Panc1 (cell line): Measurements from ENCODE around the gene AFF2. TPM values are rescaled to one million over a fixed set of nuclear protein-coding genes. Genes with fewer than 3 reads are reported as not detected.
"Not testable (repeated sequence)": the region's sequence is repeated elsewhere in the genome, so short reads cannot be mapped to it uniquely, and the experiment has no call there.

Source experiments
- ATAC-seq: fragments of 200-7000 bp; cut with Tn5 transposase; 2 replicates; pipeline ENCODE4 v1.9.1; 2020; ENCODE audit warnings: mild to moderate bottlenecking, moderate library complexity
- BruUV-seq: library from RNA; stranded (reverse); fragments of 400-500 nt; replicated peaks from 2 replicates; lab custom pipeline; 2021; lab: Mats Ljungman, UMichigan
- CTCF ChIA-PET: fragments of 300-600 bp; sonication (Branson Sonifier 250); formaldehyde crosslinking; loops from one replicate; lab custom pipeline; 2022; ENCODE audit warnings: antibody characterized with exemption; lab: Charles Lee
- POLR2A ChIA-PET: fragments of 300-600 bp; sonication (Branson Sonifier 250); formaldehyde crosslinking; loops from one replicate; lab custom pipeline; 2022; ENCODE audit warnings: antibody characterized with exemption; lab: Charles Lee
- DNase-seq: peaks from one replicate; pipeline ENCODE4 v3.0.0-alpha.2; 2010; ENCODE audit warnings: low read depth, low spot score
- H3K27ac ChIP-seq: 2 replicates; pipeline ENCODE4 v1.5.1; 2011; ENCODE audit warnings: mild to moderate bottlenecking, low read length, inconsistent platforms
- H3K27me3 ChIP-seq: fragments of 200-500 bp; sonication (Bioruptor generic); 2 replicates; pipeline ENCODE4 v1.6.0; 2014; ENCODE audit warnings: low read length, inconsistent platforms; ENCODE audit not compliant: control insufficient read depth, insufficient read depth
- H3K36me3 ChIP-seq: fragments of 200-500 bp; sonication (Bioruptor generic); 2 replicates; pipeline ENCODE4 v1.5.1; 2014; ENCODE audit warnings: inconsistent platforms, mild to moderate bottlenecking, low read length, moderate library complexity; ENCODE audit not compliant: control insufficient read depth, insufficient read depth
- H3K4me1 ChIP-seq: 2 replicates; pipeline ENCODE4 v1.5.1; 2011; ENCODE audit warnings: inconsistent platforms, mild to moderate bottlenecking, low read length, moderate library complexity; ENCODE audit not compliant: control insufficient read depth, insufficient read depth
- H3K4me3 ChIP-seq, 2 experiments: 2 replicates each; pipeline ENCODE4 v1.5.1; 2011 to 2012; ENCODE audit warnings: low read depth in 2 of 2, low read length in 2 of 2, mild to moderate bottlenecking in 2 of 2, inconsistent platforms in 1 of 2, moderate library complexity in 1 of 2
- H3K9me3 ChIP-seq: fragments of 200-500 bp; sonication (Bioruptor generic); 2 replicates; pipeline ENCODE4 v1.5.1; 2014; ENCODE audit warnings: low read depth, mild to moderate bottlenecking, inconsistent platforms, low read length, moderate library complexity; ENCODE audit not compliant: control insufficient read depth, insufficient read depth
- CTCF ChIP-seq: fragments of 450-650 bp; IDR thresholded peaks from 2 replicates; pipeline ENCODE4 v1.5.1; 2017; ENCODE audit warnings: mild to moderate bottlenecking
- POLR2AphosphoS5 ChIP-seq: IDR thresholded peaks from 2 replicates; pipeline ENCODE4 v1.6.1; 2012; ENCODE audit warnings: mild to moderate bottlenecking, low read depth, low read length, moderate library complexity
- REST ChIP-seq, 2 experiments: IDR thresholded peaks; 2 replicates each; pipeline ENCODE4 v1.6.1; 2011 to 2012; ENCODE audit warnings: low read depth in 2 of 2, control low read depth in 1 of 2, low read length in 1 of 2, mild to moderate bottlenecking in 1 of 2, moderate library complexity in 1 of 2; ENCODE audit not compliant: insufficient read depth in 1 of 2
- SIN3A ChIP-seq: IDR thresholded peaks from 2 replicates; pipeline ENCODE4 v1.6.1; 2012; ENCODE audit warnings: low read depth, mild to moderate bottlenecking, low read length, moderate library complexity, borderline replicate concordance; ENCODE audit not compliant: insufficient read depth
- TCF7L2 ChIP-seq: IDR thresholded peaks from 2 replicates; pipeline ENCODE4 v1.6.1; 2011; ENCODE audit warnings: mild to moderate bottlenecking, low read depth, low read length, inconsistent platforms
- in situ Hi-C: cut with HindIII; loops from 2 replicates; pipeline ENCODE4 v1.10.0; 2016; ENCODE audit warnings: low sequenced_read_pairs, low pct_unique_long_range_greater_than_20kb
- intact Hi-C: fragments of 100-400 bp; cut with micrococcal nuclease; formaldehyde crosslinking; loops from one replicate; pipeline ENCODE4 v1.10.0; 2022; ENCODE audit not compliant: unreplicated experiment
- total RNA-seq: library from RNA; stranded (reverse); gene quantifications from one replicate; pipeline ENCODE4 v1.2.1, GENCODE V29; 2021; ENCODE audit not compliant: unreplicated experiment

Gene AFF2
- total RNA-seq, 1 experiment from 2014 or later: 0.05 TPM

GRCh38 chrX:148905400-148905799 is 405.0 kb downstream of the AFF2 start:
- intact Hi-C loops: no loop called here
- in situ Hi-C loops: no loop called here
- no peaks in the 10 kb centered on the region for H3K9me3 ChIP-seq
- CTCF ChIA-PET: no interaction called here
- ATAC-seq: no peak
- H3K4me3 ChIP-seq: no peak overlapping the region
- H3K27me3 ChIP-seq: no peaks in the 10 kb centered on the region
- no peaks in the 10 kb centered on the region for H3K36me3 ChIP-seq
- DNase-seq: no peak
- H3K4me1 ChIP-seq: no peaks in the 10 kb centered on the region
- no peak for TF ChIP-seq SIN3A
- no peak for TF ChIP-seq TCF7L2
- TF ChIP-seq POLR2AphosphoS5: no peak
- no peak for TF ChIP-seq REST (IDR thresholded peaks at IDR 0.05; ENCODE audit: insufficient read depth in 1 of 2, low read depth in 2 of 2, low read length in 1 of 2)
- no peak for TF ChIP-seq CTCF
- POLR2A ChIA-PET: no interaction called here
- no peak overlapping the region for H3K27ac ChIP-seq
- no TSS peak for BruUV-seq

GRCh38 chrX:148906628-148907027 is 406.2 kb downstream of the AFF2 start:
- ATAC-seq, intact Hi-C loops, BruUV-seq, H3K4me1 ChIP-seq, H3K9me3 ChIP-seq, CTCF ChIA-PET, H3K27ac ChIP-seq, POLR2A ChIA-PET, in situ Hi-C loops, H3K27me3 ChIP-seq, H3K4me3 ChIP-seq, H3K36me3 ChIP-seq, DNase-seq: not testable (repeated sequence)

GRCh38 chrX:148909758-148910157 is 409.3 kb downstream of the AFF2 start:
- Histone ChIP-seq H3K4me3 (no peak overlapping the region), H3K27ac (no peak overlapping the region), H3K27me3 (no peaks in the 10 kb centered on the region), H3K9me3 (no peaks in the 10 kb centered on the region), H3K4me1 (no peaks in the 10 kb centered on the region), H3K36me3 (no peaks in the 10 kb centered on the region)
- no TSS peak for BruUV-seq
- in situ Hi-C loops (no loop called here), intact Hi-C loops (no loop called here)
- TF ChIP-seq SIN3A (no peak), CTCF (no peak)
- DNase-seq: no peak
- CTCF ChIA-PET: no interaction called here
- no peak for ATAC-seq
- POLR2A ChIA-PET: no interaction called here
